ENCODE measurements around the gene GSTM4. TPM values are rescaled to one million over a fixed set of nuclear protein-coding genes. Genes with fewer than 3 reads are reported as not detected.

Gene GSTM4
- polyA plus RNA-seq, 4 donors: 56.8 to 69.7 (median 63.0) TPM

GRCh38 chr1:109636201-109636952 lies 19.5 kb upstream of the GSTM4 start:
- no peak for DNase-seq (ENCODE audit: low read depth in 4 of 4, low spot score in 3 of 4)

- no peak for DNase-seq (ENCODE audit: low read depth in 4 of 4, low spot score in 3 of 4)
Observed at GRCh38 chr1:109637446-109637845, 18.5 kb upstream of the GSTM4 start.

DNA sequence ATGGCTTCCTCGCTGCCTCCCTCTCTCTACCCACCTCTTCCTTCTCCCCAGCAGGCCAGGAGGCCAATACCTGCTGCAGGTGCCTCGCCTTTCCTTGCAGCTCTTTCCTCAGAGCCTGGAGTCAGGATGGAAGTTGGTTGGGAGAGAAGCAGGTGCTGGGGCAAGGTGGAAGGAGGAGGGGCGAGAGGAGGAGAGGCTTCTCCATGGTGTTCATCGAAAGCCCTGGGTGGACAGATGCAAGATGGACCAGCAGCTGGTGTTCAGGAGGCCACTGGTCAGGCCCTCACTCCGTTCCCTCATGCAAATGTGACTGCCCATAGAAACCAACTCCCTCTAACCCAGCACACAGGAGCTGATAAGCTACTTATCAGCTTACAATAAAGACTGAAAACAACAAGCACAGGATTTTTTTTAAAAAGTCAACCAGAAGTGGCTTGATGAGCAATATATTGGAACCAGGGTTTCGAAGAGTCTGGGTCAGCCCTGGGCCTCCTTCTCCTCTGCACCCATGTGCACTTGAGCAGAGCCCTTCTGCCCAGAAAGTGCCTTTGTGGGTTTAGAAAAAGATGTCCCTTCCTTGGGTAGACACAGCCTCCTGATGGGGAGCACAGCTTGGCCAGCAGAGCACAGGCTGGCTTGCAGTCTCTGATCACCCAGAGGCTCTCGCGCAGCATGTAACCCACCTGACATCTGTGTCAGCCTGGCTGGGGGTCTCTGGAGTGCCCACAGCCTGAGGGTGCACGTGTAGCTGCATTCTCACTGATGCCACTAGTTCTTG lies 16.6 kb upstream of the GSTM4 start:
- DNase-seq (ENCODE audit: low read depth in 4 of 4, low spot score in 3 of 4): no peak

DNA sequence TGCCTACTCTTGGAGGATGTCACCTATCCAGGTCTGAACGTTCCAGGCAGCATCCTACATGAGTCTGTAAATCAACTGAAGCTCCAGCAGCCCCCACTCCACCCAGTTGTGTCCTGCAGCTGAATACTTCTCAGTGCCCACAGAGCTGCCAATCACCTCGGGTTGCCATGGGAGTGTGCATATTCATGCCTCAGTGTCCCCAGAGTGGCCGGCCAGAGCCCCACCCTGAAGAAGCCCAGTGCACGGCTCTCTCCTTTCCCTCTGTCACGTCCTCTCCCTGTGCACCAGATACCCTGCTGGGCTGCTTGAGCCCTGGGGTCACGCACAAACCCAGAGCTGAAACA lies 16.1 kb upstream of the GSTM4 start:
- no peak for DNase-seq (ENCODE audit: low read depth in 4 of 4, low spot score in 3 of 4)

DNA sequence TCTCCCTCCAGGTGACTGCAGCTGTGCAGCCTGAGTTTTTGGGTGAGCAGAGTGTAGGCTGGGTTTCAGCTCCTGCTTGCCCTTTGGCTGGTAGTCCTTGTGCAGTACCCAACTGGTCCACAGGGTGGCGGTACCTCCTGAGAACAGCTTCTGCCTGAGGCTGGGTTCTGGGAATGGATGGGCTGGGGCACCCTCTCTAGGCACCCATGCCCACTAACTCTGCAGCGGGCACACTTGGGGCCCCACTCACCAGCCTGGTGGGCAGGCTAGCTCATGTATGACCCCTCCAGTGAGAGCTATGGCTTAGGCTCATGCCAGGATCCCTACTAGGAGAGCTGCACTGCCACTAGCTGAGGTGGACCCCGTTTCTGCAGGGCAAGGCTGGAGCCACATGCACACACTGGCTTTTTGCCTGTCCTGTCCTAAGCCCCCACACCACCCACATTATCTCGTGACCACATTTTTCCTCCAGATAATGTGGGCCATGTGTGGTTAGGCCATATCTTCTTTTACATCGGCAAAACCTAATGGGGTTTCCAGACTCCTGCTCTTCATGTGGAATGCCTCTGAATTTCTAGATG lies 15.5 kb upstream of the GSTM4 start:
- DNase-seq (ENCODE audit: low read depth in 4 of 4, low spot score in 3 of 4): no peak

GRCh38 chr1:109641078-109641740 lies 14.7 kb upstream of the GSTM4 start:
- no peak for DNase-seq (ENCODE audit: low read depth in 4 of 4, low spot score in 3 of 4)

DNA sequence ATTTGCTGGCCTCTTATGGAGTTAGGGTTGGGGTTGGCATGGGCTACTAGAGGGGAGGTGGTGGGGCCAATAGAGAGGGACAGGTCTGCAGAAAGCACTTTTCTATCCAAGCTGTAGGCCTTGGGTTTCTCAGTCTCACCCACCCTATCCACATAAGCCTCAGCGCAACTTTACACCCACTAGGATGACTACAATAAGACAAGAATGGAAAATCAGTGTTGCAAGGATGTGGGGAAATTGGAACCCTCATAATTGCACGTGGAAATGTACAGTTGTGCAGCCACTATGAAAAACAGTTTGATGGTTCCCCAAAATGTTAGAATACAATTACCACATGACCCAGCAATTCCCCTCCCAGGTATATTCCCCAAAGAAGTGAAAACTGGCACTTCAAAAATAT lies 14.0 kb upstream of the GSTM4 start:
- DNase-seq (ENCODE audit: low read depth in 4 of 4, low spot score in 3 of 4): no peak

DNA sequence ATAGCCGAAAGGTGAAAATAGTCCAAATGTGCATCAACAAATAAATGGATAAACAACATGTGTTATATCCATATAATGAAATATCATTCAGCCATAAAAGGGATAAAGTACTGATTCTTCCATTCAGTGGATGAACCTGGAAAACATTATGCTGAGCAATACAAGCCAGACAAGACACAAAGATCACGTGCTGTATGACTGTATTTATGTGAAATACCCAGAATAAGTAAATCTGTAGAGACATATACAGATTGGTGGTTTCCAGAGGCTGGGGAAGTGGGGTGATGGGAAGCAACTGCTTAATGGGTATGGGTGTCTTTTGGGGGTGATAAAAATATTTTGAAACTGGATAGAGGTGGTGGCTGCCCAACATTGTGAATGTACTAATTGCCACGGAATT lies 13.3 kb upstream of the GSTM4 start:
- no peak for DNase-seq (ENCODE audit: low read depth in 4 of 4, low spot score in 3 of 4)

DNA sequence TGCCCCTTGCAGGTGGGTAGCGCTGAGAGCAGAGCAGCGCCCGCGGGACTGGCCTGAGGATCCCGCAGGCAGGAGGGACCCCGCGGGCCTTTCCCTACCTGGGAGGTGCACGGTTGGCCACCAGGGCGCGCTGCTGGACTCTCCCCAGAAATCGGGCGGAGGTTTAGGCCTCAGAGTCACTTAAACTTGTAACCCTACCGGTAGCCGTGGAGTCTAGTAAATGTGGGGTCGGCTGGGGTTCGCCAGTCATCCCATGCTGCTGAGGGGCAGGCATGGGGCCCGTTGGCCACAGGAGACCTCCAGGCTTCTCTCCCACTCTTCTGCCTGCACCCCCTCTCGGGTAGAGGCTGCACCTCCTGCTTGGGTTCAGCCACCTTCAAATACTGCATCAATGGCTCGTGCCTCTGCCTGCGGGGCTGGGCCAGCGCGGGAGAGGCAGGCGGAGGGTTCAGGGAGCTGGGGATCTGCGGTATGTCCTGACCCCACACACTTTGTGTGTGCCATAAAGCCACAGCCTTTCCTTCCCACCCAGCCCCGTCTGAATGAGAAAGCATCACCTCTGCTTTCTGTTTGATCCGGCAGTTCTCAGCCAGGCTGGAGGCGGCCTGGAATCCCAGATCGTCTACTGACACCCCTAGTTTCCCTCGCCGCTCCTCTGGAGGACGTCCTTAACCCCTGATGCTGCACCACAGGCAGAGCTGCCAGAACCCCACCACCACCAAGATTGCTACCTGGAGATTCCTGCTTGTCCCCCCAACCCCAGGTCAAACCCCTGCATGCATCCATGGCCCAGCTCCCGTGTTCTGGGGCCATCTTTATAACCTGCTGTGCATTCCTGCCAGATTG lies 12.3 kb upstream of the GSTM4 start:
- DNase-seq (ENCODE audit: low read depth in 4 of 4, low spot score in 3 of 4): peak in 1 of 4 donors; percentile 70

DNA sequence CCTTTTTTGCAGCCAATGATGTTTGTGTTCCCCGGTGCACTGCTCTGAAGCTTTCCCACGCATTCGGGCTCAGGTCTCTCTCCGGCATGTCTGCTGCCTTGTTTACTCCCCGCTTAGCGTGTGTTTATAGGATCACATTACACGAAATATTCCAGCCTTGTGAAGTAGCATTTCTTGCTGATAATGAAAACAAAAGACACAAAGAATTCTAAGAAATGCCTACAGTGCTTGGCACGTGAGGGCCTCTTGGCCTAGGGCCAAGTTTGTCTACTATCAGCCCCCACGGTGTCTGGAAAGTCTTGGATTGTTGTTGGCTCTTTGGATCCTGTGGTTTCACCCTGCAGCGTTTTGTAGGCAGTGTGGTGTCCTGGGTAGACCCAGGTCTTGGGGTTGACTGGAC lies 11.2 kb upstream of the GSTM4 start:
- DNase-seq (ENCODE audit: low read depth in 4 of 4, low spot score in 3 of 4): no peak

DNA sequence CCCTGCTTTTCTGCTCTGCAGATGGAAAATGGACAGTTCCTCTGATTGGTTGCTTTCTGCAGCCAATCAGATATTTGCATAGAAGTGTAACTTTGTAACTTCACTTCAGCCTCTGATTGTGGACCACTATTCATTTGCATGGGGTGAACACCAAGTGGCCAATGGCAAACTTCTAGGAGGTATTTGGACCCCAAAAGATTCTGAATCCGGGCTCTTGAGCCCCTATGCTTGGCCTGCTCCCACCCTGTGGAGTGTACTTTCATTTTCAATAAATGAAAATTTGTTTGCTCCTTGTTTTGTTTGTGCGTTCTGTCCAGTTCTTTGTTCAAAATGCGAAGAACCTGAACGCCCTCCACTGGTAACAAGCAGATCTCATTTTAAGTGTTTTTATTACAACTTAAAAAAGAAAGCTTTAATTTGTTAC lies 6.4 kb upstream of the GSTM4 start:
- peak in 1 of 4 donors; percentile 15 for DNase-seq (ENCODE audit: low read depth in 4 of 4, low spot score in 3 of 4)

DNA sequence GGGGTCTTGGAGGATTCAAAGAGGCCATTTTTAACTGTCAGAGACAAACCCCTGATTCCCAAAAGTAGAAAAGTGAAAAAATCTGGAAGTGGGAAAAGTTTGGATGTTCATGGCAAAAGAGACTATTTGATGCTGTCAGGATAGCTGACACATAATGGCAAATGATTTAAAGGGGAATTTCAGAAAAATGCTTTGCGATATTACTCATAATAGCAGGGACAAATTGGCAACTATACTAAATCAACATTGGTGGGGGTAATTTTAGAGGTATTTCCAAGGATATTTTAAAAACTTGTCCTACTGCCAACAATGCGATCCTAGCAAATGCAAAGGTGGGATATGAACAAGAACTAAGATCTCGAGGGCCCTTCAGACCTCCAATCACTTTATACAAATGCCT lies 5.3 kb upstream of the GSTM4 start:
- no peak for DNase-seq (ENCODE audit: low read depth in 4 of 4, low spot score in 3 of 4)

GRCh38 chr1:109652402-109652801 lies 3.5 kb upstream of the GSTM4 start:
- DNase-seq (ENCODE audit: low read depth in 4 of 4, low spot score in 3 of 4): no peak

- DNase-seq (ENCODE audit: low read depth in 4 of 4, low spot score in 3 of 4): no peak
Observed at GRCh38 chr1:109653306-109653705, 2.6 kb upstream of the GSTM4 start.

DNA sequence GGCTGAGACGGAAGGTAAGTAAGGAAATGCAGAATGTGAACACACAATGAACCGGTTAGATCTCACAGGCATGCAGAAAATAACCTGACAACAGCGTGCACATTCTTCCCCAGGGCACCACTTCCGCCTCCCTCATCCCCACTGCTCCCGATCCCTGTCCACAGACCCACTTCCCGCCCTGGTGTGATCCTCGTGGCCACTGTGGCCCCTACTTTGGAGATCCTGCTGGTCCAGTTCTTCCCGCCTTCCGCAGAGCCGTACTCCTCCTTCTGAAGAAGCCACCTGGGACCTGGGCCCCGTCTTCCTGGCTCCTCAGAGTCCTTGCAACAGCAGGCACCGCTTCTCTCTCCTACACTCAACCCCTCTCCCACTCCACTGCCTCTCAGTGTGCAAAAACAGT lies 1.4 kb upstream of the GSTM4 start:
- no peak for DNase-seq (ENCODE audit: low read depth in 4 of 4, low spot score in 3 of 4)

DNA sequence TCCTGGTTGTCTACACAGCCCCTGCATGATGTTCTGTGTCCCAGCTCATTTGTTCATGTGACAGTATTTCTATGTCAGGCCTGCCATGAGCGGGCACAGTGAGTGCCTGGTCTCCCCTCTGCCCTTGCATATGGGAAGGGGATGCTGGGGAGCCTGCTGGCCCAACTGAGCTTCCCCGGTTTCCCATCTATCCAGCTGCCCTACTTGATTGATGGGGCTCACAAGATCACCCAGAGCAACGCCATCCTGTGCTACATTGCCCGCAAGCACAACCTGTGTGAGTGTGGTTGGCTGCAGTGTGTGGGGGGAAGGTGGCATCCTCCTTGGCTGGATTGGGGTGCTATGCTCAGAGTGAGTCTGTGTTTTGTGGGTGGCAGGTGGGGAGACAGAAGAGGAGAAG lies 1.5 kb downstream of the GSTM4 start:
- DNase-seq (ENCODE audit: low read depth in 4 of 4, low spot score in 3 of 4): no peak

DNA sequence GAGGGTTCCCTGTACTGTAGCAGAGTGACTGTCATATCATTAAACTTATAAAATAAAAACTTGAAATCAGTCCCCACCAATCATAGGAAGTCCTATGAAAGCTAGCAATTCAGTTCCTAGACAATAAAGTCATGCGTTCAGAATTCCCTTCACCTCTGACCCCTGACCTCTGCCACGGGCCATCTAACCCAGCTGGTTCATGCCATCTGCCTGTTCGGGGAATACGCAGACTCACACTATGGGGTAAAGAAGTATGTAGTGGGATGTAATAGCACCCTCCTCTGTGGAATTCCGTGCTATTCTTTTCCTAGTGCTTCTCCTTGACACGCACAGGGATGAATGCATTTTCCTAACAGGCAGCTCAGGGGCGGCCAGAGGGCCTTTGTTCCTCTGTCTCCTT lies 2.1 kb downstream of the GSTM4 start:
- DNase-seq (ENCODE audit: low read depth in 4 of 4, low spot score in 3 of 4): no peak

GRCh38 chr1:109658533-109659042 lies 2.7 kb downstream of the GSTM4 start:
- no peak for DNase-seq (ENCODE audit: low read depth in 4 of 4, low spot score in 3 of 4)

GRCh38 chr1:109659145-109659544 lies 3.2 kb downstream of the GSTM4 start:
- DNase-seq (ENCODE audit: low read depth in 4 of 4, low spot score in 3 of 4): no peak

DNA sequence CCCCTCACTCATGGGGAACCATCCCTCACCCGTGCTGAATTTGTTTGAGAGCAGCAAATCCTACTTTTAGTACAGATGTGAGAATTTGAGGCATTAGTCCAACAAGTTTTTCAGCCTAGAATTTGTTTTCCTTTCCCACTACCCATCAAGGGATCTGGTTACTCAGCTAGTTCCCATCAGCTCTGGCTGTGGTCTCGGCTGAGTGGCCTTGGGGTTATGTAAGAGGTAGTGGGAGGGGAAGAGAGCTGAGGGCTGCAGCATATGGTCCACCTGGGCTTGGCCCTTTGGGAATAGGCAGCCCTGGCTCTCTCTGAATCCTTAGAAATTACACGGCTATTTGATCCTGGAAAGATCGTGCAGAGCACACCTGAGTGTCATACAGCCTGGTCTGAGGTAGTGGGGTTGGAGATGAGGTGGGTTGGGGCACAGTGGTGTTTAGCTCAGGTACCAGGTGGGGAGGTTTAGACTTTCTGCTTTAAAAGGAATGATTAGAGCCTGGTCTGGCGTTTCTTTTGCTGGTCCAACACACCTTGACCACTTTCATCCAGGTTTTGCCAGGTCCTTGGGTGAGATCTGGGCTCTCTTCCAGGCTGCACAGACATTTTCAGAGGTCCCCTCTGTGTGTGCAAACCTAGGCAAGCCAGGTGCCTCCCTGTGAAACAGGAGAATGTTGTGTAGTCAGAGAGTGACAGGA lies 4.2 kb downstream of the GSTM4 start:
- DNase-seq (ENCODE audit: low read depth in 4 of 4, low spot score in 3 of 4): peak in 2 of 4 donors; percentile 29 to 70

Data from right renal pelvis (tissue), 4 donors.